Measurements from ENCODE around the gene ARL10.

Gene ARL10

DNA sequence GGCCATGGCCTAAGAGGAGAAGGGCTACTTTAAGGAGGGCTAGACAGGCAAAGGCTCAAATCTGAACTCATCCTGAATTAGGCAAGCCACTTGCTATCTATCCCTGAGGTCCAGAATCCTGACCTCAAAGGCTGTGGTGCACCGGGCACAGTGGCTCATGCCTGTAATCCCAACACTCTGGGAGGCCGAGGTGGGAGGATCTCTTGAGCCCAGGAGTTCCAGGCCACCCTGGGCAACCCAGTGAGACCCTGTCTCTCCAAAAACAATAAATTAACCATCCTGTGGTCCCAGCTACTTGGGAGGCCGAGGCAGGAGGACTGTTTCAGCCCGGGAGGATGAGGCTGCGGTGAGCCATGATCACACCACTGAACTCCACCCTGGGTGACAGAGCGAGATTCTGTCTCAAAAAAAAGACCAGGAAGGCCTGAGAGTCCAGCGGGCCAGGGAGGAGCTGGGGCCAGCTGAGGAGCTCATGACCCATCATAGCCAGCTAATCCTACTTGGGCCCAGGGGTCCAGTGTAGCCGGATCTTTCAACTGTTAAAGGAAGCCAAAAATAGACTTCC lies 19.2 kb downstream of the ARL10 start:
- DNase-seq: no peak
- Histone ChIP-seq H3K4me3 (ENCODE audit: low read depth, low read length) (no peak overlapping the region), H3K27ac (no peak overlapping the region), H3K27me3 (replicated peaks) (no peaks in the 10 kb centered on the region), H3K36me3 (replicated peaks) (peaks cover 47% of the 10 kb centered on the region)
- in situ Hi-C loops (cut with HindIII; ENCODE audit: low pct_ligation_motif_present, low sequenced_read_pairs): no loop called here
- TF ChIP-seq, protein P1, sequence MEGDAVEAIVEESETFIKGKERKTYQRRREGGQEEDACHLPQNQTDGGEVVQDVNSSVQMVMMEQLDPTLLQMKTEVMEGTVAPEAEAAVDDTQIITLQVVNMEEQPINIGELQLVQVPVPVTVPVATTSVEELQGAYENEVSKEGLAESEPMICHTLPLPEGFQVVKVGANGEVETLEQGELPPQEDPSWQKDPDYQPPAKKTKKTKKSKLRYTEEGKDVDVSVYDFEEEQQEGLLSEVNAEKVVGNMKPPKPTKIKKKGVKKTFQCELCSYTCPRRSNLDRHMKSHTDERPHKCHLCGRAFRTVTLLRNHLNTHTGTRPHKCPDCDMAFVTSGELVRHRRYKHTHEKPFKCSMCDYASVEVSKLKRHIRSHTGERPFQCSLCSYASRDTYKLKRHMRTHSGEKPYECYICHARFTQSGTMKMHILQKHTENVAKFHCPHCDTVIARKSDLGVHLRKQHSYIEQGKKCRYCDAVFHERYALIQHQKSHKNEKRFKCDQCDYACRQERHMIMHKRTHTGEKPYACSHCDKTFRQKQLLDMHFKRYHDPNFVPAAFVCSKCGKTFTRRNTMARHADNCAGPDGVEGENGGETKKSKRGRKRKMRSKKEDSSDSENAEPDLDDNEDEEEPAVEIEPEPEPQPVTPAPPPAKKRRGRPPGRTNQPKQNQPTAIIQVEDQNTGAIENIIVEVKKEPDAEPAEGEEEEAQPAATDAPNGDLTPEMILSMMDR (IDR thresholded peaks at IDR 0.05; ENCODE audit: low read depth, low read length, missing control alignments): no peak

DNA sequence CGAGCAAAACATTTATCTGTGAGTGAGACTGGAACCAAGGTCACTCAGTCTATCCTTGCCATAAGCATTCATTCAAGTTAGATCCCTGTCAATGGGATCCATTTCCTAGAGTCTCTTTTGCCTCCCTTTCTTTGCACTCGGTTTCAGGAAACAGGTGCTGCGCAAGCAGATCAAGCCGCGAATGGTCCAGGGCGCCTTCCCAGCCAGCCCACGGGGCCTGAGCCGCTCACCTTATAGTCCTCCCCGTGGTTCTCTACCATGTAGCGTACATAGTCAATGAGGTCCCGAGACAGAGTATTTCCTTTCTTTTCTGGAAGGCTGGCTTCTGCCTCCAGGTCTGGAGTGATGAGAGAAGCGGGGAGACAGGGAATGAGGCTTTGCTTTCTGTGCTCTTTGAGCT lies 19.7 kb downstream of the ARL10 start:
- no peaks in the 10 kb centered on the region for H3K27me3 ChIP-seq (replicated peaks)
- no peak overlapping the region for H3K27ac ChIP-seq
- H3K36me3 ChIP-seq (replicated peaks): peaks cover 45% of the 10 kb centered on the region
- no peak for DNase-seq
- TF ChIP-seq, protein P1 (IDR thresholded peaks at IDR 0.05; ENCODE audit: low read depth, low read length, missing control alignments): no peak
- H3K4me3 ChIP-seq (ENCODE audit: low read depth, low read length): no peak overlapping the region
- in situ Hi-C loops (cut with HindIII; ENCODE audit: low pct_ligation_motif_present, low sequenced_read_pairs): no loop called here

DNA sequence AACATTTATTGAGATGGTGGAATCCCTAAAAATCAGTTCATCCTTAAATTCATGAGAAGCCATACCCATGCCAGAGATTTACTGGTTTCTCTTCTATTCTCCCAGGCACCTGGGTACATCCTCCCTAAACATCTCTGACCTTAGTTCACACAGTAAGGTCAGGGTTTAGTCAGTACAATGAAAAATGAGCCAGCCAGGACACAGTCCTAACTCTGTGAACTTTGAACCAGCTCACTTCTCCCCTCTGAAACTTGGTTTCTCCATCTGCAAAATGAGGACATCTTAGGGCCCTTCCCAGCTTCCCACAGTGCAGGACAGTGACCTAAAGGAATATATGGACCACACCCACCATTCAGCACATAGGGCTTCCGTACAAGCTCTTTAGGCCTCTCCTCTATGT lies 21.2 kb downstream of the ARL10 start:
- Histone ChIP-seq H3K27me3 (replicated peaks) (no peaks in the 10 kb centered on the region), H3K4me3 (ENCODE audit: low read depth, low read length) (no peak overlapping the region), H3K27ac (no peak overlapping the region), H3K36me3 (replicated peaks) (peaks cover 45% of the 10 kb centered on the region)
- TF ChIP-seq, protein P1 (IDR thresholded peaks at IDR 0.05; ENCODE audit: low read depth, low read length, missing control alignments): no peak
- in situ Hi-C loops (cut with HindIII; ENCODE audit: low pct_ligation_motif_present, low sequenced_read_pairs): no loop called here
- DNase-seq: no peak

DNA sequence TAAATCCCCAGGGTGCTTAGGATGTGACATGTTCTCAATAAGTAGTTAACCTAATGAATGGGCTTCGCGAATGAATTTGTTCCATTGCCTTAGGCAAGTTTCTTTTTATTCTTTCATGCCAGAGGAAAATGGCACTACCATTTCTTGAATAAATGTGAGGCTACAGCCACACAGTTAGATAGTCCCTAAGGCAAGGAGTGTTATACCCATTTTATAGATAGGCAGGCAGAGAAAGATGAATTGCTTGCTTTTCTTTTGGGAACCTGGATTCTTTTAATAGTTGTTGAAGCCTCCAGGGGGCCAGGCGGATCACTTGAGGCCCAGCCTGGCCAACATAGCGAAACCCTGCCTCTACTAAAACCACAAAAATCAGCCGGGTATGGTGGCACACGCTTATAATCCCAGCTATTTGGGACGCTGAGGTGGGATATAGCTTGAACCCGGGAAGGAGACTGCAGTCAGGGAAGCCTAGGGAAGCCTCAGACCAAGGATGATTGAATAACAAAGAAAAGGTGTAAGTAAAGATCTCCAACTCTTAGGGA lies 22.2 kb downstream of the ARL10 start:
- Histone ChIP-seq H3K4me3 (ENCODE audit: low read depth, low read length) (peak overlapping the region; percentile 96), H3K36me3 (replicated peaks) (peaks cover 41% of the 10 kb centered on the region), H3K27ac (peak overlapping the region; percentile 93), H3K27me3 (replicated peaks) (no peaks in the 10 kb centered on the region)
- TF ChIP-seq, protein P1 (IDR thresholded peaks at IDR 0.05; ENCODE audit: low read depth, low read length, missing control alignments): peak; percentile 30
- DNase-seq: no peak
- in situ Hi-C loops (cut with HindIII; ENCODE audit: low pct_ligation_motif_present, low sequenced_read_pairs): no loop called here

DNA sequence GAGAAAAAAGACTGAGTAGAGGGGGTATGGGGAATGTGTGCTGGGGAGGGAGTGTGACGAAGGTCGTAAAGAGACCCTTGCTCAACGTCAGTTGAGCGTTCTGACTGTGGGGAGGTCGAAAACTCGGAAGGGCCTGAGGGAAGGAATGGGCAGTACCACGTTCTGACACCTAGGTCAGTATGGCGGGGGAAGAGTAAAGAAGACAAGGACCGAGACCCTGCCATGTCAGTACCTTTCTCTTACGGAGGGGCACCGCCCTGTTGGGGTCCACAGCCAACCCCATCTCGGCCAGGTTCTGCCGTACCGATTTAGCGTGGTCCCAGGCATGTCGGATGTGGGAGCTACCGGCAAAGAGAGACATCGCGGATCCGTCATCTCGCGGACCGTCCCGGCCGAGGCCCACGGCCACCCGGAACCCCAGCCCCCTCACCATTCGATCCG lies 22.7 kb downstream of the ARL10 start:
- H3K36me3 ChIP-seq (replicated peaks): peaks cover 36% of the 10 kb centered on the region
- H3K4me3 ChIP-seq (ENCODE audit: low read depth, low read length): peak overlapping the region; percentile 96
- peak; percentile 22 for DNase-seq
- no peaks in the 10 kb centered on the region for H3K27me3 ChIP-seq (replicated peaks)
- TF ChIP-seq, protein P1 (IDR thresholded peaks at IDR 0.05; ENCODE audit: low read depth, low read length, missing control alignments): no peak
- in situ Hi-C loops (cut with HindIII; ENCODE audit: low pct_ligation_motif_present, low sequenced_read_pairs): no loop called here
- peak overlapping the region; percentile 93 for H3K27ac ChIP-seq
